ENCODE results near the gene GOLGB1. TPM values are rescaled to one million over a fixed set of nuclear protein-coding genes. Genes with fewer than 3 reads are reported as not detected.
"Not testable (repeated sequence)": the region's sequence is repeated elsewhere in the genome, so short reads cannot be mapped to it uniquely, and the experiment has no call there.

The GOLGB1 gene, protein sequence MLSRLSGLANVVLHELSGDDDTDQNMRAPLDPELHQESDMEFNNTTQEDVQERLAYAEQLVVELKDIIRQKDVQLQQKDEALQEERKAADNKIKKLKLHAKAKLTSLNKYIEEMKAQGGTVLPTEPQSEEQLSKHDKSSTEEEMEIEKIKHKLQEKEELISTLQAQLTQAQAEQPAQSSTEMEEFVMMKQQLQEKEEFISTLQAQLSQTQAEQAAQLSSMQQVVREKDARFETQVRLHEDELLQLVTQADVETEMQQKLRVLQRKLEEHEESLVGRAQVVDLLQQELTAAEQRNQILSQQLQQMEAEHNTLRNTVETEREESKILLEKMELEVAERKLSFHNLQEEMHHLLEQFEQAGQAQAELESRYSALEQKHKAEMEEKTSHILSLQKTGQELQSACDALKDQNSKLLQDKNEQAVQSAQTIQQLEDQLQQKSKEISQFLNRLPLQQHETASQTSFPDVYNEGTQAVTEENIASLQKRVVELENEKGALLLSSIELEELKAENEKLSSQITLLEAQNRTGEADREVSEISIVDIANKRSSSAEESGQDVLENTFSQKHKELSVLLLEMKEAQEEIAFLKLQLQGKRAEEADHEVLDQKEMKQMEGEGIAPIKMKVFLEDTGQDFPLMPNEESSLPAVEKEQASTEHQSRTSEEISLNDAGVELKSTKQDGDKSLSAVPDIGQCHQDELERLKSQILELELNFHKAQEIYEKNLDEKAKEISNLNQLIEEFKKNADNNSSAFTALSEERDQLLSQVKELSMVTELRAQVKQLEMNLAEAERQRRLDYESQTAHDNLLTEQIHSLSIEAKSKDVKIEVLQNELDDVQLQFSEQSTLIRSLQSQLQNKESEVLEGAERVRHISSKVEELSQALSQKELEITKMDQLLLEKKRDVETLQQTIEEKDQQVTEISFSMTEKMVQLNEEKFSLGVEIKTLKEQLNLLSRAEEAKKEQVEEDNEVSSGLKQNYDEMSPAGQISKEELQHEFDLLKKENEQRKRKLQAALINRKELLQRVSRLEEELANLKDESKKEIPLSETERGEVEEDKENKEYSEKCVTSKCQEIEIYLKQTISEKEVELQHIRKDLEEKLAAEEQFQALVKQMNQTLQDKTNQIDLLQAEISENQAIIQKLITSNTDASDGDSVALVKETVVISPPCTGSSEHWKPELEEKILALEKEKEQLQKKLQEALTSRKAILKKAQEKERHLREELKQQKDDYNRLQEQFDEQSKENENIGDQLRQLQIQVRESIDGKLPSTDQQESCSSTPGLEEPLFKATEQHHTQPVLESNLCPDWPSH (N-terminal part only)
- polyA plus RNA-seq (2013, experiment 1 of 2; ENCODE audit: insufficient read length): 36.6 TPM
- 36.0 TPM for polyA plus RNA-seq (2013, experiment 2 of 2; ENCODE audit: insufficient read length)

DNA sequence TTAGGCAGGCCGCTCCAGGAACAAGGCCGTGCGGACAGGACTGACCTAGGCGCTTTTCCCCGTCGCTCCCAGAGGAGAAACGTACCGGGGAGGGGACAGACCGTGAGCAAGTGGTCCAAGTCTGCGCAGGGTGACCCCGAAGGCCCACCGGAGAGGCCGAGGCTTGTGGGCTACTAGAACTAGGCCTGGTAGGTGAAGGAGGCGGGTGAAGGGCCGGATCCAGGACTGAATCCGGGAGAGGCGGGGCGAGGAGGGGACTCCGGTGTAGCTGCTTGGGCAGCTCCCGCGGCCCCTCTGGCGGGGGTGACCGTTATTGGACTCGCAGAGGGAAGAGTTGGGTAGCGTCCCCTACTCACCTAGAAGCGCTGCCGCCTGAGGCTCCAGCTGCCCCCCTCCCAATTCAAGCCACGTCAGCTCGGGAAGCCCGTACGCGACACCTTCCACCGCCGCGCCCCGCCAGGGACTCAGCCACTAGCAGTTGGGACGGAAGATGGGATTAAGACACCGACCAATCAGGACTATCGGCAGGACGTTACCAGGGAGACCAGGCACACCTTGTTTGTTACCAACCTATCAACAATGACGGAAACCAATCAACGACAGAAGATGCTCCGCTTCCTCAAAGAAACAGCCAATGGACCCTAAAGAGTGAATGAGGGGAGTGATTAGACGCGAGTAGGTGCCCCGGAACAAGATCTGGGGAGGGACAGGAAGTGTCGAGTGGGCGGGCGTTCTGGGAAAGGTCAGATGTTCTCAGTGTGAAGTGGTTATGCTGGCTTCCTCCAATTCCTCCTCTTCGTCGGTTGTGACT, at the start of gene GOLGB1:
TSS of gene GOLGB1 (minus strand) at position 466 of the 811 bp plus-strand sequence. CDS start 18,770 bp downstream, outside the sequence.
- peak; percentile 99 for DNase-seq

DNA sequence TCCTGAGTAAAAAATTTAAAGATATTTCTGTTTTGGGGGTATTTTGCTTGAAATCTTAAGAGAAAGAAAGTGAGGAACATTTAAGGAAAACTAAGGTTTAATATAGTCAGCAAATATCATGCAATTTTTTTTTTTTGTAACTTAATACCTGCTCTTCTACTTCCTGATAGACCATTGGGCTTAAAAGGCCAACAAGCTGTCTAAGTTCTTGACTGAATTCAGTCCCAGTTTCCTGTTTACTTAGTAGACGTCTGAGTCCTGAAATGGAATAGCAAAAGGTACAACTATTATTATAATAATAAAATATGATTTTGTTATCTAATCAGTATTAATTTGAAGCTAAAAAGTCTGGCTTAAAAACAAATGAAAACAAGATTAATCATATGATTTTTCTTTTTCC, 47.4 kb upstream of the GOLGB1 start:
- no peak for DNase-seq

DNA sequence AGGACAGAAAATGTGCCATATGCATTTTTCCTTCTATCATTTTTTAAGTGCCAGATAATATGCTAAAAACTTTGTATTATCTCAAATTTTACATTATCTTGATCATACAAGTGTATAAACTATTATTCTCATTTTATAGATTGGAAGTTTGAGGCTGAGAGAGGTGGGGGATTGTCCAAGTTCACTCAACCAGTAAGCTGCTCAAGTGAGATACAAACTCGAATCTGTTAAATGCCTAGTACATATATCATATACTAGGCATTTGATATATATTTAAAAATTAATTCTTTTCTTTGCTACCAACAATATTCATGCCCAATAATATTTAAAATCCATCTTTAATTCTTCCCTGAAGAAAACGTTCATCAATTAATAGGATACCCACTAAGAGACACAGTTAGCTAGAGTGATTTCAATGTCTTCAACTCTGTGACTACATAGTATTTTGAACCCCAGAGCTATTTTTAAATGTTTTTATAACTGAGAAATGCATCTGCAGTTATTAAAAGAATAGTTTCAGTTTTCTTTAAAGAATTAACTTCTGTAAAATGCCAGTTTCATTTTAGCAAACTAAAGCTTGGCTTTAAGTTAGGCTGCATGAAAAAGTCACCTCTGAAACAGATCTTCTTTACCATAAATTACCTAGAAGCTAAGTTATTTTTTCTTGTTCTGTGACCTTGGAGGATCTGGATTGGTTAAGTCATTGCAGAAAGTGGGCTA, 44.9 kb upstream of the GOLGB1 start:
- no peak for DNase-seq

DNA sequence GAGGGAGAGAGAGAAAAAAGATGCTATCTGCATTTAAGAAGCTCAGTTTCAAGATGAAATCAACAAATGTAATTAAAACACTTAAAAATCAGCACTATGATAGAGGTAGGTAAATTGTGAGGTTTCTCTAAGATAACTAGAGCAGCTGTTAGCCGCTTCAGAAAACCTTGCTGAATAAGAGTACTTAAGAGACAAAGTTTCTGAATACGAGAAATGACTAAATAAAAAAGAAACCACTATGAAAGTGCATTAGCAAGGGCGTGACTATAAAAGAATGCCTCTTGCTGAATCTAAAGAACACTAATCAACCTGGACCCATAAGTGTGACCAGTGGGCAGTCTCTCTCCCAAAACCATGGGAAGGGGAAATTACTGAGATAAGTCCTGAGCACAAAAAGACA, 43.5 kb upstream of the GOLGB1 start:
- no peak for DNase-seq

DNA sequence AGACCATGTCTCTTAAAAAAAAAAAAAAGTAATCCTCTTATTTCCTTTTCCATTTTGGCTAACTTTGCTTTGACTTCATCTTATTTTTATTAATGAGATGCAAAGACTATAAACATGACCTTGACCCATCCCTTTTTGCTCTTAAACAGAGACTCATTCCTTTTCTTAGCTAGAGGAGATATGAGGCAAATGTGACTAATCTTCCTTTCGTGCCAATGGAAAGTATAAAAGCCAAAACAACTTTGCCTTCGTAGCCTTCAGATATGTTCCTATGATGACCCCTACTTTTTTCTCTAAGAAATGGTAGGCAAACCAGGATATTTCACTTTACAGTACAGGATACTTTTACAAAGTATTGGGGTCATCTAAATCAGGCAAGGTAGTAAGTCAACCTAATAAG, 36.9 kb upstream of the GOLGB1 start:
- no peak for DNase-seq

DNA sequence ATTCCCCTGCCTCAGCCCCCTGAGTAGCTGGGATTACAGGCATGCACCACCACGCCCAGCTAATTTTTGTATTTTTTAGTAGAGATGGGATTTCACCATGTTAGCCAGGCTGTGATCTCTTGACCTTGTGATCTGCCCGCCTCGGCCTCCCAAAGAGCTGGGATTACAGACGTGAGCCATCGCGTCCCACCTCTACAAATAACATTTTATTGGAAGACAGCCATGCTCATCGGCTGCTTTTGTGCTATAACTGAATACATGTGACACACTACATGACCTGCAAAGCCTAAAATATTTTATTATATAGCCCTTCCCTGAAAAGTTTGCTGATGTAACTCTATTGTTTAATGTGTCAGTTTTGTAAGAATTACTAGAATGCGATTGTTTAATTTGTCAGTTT, 33.2 kb upstream of the GOLGB1 start:
- DNase-seq: not testable (repeated sequence)

DNA sequence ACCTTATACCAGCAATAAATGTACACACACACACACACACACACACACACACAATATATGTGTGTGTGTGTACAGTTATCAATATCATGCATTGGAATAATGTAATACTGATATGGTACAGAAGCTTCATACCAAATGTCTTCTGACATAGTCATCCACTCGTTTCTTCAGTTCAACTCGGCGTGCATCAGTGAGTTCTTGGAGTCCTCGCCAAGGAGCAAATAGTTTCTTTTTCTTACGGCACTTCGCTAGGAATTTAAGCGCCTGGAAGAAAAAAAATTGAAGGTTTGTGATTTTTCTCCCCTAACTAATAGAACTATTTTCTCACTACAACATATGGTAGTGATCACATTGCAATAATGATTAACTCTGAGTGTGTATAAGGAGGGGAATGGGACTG, 32.1 kb upstream of the GOLGB1 start:
- DNase-seq: no peak

DNA sequence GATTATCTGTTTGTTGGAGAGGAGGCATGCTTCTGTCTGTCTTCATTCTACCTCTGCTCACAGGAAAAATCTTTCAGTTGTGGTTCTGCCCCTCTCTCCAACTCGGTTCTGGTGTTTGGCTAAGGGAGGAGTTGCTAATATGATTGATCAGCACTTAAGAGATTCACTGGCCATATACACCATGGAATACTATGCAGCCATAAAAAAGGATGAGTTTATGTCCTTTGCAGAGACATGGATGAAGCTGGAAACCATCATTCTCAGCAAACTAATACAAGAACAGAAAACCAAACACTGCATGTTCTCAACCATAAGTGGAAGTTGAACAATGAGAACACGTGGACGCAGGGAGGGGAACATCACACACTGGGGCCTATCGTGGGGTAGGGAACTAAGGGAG, 25.6 kb upstream of the GOLGB1 start:
- not testable (repeated sequence) for DNase-seq

DNA sequence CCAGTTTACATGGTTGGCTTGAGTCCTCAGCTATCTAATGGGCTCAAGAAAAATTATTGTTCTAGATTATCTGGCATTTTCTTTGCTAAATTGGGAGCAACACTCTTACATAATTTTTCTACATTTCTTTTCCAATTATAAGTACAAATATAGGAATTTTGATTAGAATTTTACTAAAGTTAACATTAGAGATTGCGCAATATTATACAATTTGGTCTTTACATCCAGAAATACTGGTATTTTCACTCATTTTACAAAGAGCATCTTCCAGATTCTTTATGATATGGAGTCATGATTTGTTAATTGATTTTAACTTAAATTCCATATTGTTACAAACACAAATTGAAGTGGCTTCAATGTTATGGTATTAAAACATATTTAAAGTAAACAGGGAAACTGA, 19.7 kb upstream of the GOLGB1 start:
- no peak for DNase-seq

DNA sequence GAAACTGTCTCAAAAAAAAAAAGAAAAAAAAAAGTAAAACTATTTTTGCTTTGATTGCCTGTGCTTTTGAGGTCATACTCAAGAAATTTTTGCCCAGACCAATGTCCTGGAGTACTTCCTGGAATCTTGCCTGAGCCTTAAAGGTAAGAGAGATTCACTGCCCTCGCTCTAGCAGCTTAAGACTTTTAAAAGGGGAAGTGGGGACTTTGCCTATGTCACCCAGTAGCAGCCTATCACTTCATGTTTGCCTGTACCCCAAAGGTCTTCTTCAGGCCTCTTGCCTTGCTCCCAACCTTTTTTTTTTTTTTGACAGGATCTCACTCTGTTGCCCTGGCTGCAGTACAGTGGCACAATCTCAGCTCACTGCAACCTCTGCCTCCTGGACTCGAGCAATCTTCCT, 18.9 kb upstream of the GOLGB1 start:
- DNase-seq: no peak

DNA sequence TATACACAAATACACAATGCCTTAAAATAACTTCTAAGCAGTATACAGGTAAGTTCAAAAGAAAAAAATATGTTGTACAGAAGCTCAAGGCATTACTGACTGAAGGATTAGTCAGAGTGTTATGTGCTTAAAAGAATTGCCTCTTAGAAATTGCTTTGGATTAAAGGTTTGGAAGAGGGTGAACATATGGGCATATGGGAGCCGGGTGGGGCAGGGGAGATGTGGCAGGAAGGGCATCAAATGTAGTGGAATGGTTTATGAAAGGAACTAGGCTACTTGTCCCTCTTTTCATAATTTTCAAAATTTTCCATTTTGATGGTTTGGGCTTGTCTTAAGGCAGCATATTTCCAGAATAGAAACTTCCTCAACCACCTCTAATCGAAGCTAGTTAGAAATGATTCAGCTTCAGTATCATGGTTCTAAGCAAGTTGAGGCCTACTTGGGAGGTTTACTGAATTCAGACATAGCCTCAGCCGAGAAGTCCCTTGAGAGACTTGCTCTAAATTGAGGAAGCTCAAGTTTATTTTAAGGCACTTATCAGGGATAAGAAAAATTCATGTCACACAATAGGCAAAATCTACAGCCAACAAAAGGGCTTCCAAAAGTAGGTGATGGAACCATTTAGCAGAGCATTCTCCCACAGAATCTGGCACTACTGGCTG, 10.1 kb upstream of the GOLGB1 start:
- DNase-seq: no peak

DNA sequence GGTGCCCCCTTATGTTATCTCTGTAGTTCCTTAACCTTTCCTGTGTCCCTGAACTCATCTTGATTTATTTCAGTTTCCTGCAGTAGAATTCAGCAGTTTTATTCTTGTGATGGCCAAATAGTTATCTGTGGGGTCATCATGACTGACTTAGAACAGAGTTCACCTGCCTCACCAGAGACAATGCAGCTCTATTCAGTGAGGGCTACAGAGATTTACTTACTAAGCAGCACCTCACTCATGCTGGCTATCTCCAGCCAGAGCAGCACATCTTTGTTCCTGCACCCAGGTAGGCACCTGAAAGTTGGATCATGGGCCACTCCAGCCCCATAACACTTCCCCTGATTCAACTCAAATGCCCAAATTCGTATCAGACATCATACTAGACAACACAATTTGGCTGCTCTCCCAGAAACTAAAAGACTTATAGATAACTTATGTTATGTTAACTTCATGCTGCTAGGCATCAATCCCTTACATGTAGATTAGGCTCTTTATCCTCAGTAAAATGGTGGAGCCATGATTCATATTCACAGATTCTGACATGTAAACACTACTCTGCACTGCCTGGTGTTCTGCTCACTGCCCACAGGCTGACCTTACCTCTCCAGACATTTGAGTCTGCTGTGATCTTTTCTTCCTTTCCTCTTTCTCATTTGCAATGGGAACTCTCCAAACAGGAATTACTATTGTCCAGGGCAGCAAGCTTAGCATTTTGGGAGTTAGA, 9.3 kb upstream of the GOLGB1 start:
- no peak for DNase-seq

DNA sequence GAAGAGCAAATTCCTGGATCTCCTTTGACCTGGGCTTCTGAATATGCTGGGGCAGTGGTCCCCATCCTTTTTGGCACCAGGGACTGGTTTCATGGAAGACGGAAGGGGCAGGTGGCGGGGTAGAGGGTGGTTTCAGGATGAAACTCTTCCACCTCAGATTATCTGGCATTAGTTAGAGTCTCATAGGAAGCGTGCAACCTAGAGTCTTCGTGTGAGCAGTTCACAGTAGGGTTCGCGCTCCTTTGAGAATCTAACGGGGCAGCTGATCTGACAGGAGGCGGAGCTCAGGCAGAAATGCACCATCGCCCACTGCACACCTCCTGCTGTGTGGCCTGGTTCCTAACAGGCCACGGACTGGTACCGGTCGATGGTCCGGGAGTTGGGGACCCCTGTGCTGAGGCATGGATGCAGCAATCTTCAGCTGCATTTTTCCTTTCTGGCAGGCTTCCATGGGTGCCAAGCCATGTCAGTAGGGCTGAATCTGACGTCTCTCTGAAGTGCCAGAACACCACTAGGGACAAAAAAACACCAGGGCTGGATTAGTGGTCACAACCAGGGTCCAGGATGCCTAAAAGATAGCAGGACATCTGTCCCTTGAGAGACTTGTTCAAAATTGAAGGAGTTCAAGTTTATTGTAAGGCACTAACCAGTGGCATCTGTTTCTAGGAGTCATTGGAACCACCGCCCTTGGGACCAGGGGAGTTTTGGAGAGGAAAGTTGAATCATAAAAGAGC, 8.4 kb upstream of the GOLGB1 start:
- DNase-seq: no peak

DNA sequence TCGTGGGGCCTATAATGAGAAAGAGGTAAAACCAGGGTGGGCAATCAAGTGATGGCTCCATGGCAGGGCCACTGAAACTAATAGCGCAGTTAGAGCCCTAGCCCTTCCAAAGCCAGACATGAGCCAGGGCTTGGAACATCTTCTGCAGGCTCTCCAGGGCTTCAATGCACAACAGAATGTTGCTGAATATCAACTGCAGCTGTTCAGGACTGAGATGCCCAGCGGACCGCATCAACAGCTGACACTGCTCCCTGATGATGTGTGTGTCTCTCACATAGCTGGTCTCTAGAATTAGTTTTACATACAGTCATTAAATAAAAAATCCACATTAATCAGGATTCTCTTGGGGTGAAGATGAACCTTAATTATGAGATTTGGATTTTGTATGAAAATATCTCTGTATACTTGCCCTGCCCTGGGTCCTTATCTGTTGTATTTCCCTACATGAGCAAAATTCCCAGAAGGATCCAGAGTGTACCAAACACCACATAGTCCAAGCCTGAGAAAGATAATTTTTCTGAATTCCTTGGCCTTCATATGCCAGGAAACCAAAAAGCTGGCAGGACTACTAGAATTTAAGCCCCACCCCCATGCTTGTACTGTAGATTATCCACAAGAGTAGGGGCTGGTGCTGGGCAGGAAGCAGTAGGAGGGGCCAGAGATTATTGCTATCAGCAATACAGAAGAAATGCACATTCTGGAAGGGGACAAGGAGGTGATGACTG, 7.7 kb upstream of the GOLGB1 start:
- no peak for DNase-seq

DNA sequence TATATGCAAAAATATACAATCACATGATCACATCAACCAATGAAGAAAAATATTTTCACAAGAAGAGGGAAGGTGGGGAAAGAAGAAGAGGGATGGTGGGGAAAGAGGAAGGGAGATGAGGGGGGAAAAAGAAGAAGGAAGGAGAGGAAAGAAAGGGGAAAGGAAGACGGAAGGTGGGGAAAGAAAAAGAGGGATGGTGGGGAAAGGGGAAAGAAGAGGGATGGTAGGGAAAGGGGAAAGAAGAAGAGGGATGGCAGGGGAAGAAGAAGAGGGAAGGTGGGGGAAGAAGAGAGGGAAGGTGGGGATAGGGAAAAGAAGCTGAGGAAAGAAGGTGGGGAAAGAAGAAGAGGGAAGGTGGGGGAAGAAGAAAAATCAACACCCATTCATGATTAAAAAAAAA, 3.2 kb upstream of the GOLGB1 start:
- no peak for DNase-seq

DNA sequence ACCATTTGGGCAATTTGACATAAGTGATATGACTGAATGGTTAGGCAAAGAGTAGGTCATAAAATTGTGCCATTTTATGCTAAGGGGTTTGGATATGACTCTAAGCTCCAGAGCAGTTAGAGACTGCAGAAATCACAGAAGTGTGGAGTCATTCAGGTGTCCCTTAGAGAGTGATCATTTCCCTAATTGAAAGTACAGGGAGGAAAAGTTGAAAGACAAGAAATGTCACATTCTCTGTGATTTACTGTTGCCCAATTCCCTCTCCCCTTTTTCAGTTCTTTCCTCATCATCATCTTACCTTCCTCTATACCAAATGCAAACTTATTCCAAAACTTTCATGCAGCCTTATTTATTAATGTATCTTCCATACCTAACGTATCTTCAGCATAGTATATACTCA, 2.7 kb upstream of the GOLGB1 start:
- no peak for DNase-seq

DNA sequence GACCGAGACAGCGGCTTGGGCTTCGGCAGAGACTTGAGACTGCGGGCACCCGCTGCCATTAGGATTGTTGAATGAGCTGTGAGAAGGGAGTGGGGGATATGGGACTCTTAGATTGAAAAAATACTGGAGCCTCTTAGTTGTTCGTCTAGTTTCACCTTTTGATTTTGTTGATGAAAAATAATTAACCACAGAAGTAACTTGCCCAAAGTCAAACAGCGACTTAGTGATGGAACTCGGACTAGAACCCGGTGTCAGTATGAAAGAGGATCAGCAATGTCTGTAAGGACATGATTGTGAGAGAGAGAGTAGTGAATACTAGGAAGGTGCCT, 510 bp upstream of the GOLGB1 start:
- DNase-seq: no peak

DNA sequence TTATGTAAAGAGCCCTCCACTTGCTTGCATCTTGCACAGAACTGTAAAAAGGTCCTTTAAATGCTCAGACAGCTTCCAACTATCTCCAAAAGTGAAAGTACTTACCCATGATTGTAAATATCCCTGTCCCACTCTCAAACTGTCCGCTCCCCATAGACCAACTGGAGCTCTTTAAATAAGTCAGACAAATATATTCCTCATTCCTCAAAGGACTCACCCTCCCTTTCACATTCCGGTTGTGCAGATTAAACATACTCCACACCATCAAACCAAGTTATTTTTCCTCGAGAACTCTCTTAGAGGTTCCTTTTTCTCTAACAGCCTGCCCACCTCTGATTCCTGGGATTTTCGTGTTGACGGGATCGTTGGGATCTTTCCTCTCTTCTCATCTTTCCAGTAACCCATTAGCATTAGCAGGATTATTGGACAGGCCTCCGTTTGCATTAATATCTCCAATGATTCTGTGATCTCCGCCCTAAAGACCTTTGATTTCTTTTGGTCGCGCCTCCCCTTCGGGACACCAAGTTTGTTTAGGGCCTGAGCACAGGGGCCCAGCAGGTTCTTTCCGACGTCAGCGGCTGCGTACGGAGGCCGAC, 763 bp downstream of the GOLGB1 start:
- DNase-seq: no peak
